ENCODE data around the gene CD37. TPM values are rescaled to one million over a fixed set of nuclear protein-coding genes. Genes with fewer than 3 reads are reported as not detected.

CD37 gene
- total and polyA plus RNA-seq, 2 of the 4 experiments (the other 2 are of a cell fraction) = not detected

GRCh38 chr19:49378512-49378911 lies 43.3 kb downstream of the CD37 start:
- Histone ChIP-seq H2AK5ac (ENCODE audit: low read depth, low read length) (no peak overlapping the region), H3K9ac (ENCODE audit: low read depth, low read length) (no peak overlapping the region), H3K4ac (ENCODE audit: low read depth, low read length) (no peak overlapping the region), H3K27ac (ENCODE audit: insufficient read depth, low read length) (no peak overlapping the region), H3K4me3 (ENCODE audit: insufficient read depth, low read depth, low read length) (no peak overlapping the region), H3K56ac (ENCODE audit: extremely low read depth, insufficient read depth, low read length) (no peak overlapping the region), H4K91ac (ENCODE audit: insufficient read depth, low read depth, low read length) (no peak overlapping the region), H4K5ac (ENCODE audit: low read depth, low read length) (no peak overlapping the region), H3K36me3 (ENCODE audit: control insufficient read depth, insufficient read depth, low read length) (no peaks in the 10 kb centered on the region), H3K18ac (ENCODE audit: low read depth, low read length) (no peak overlapping the region), H3K23ac (ENCODE audit: low read depth, low read length) (no peak overlapping the region), H2BK5ac (ENCODE audit: low read depth, low read length, poor library complexity, severe bottlenecking) (no peak overlapping the region), H3K27me3 (ENCODE audit: control insufficient read depth, insufficient read depth, low read length) (peaks cover 23% of the 10 kb centered on the region), H4K8ac (ENCODE audit: low read depth in 2 of 2, low read length in 2 of 2) (no peak overlapping the region), H3K9me1 (ENCODE audit: insufficient read depth, low read length) (no peaks in the 10 kb centered on the region), H3K14ac (replicated peaks; ENCODE audit: low read depth, low read length) (no peak overlapping the region), H2BK20ac (ENCODE audit: low read depth, low read length) (no peak overlapping the region), H3K4me1 (ENCODE audit: control insufficient read depth, insufficient read depth, low read length) (no peaks in the 10 kb centered on the region), H3K79me1 (ENCODE audit: low read depth in 1 of 2, low read length in 2 of 2) (no peaks in the 10 kb centered on the region), H2AFZ (replicated peaks; ENCODE audit: low read length, poor library complexity) (no peak overlapping the region), H3K4me2 (ENCODE audit: low read depth, low read length) (no peak overlapping the region), H2BK120ac (ENCODE audit: low read depth, low read length) (no peak overlapping the region), H4K20me1 (ENCODE audit: insufficient read depth, low read length) (no peaks in the 10 kb centered on the region), H2BK15ac (ENCODE audit: low read depth, low read length) (no peak overlapping the region), H3K9me3 (ENCODE audit: control insufficient read depth, insufficient read depth, low read length) (peaks cover 6% of the 10 kb centered on the region), H2AK9ac (replicated peaks; ENCODE audit: low read depth, low read length, poor library complexity) (no peak overlapping the region)
- in situ Hi-C loops (cut with MboI; ENCODE audit: low sequenced_read_pairs) = no loop called here
- dilution Hi-C loops (cut with HindIII; ENCODE audit: low sequenced_read_pairs, unreplicated experiment) = no loop called here
- DNase-seq (no peak), ATAC-seq (ENCODE audit: low read depth) (no peak)
- TF ChIP-seq POLR2A (IDR thresholded peaks at IDR 0.05; ENCODE audit: low read depth, low read length) (no peak), CHD1 (IDR thresholded peaks at IDR 0.05; ENCODE audit: low read depth, low read length) (no peak), FOS (IDR thresholded peaks at IDR 0.05; ENCODE audit: low read depth, low read length) (no peak), ELK1 (IDR thresholded peaks at IDR 0.05; ENCODE audit: borderline replicate concordance, low read depth, low read length) (no peak), USF2 (IDR thresholded peaks at IDR 0.05; ENCODE audit: low read depth, low read length) (no peak), SMC3 (IDR thresholded peaks at IDR 0.05; ENCODE audit: low read depth, low read length) (no peak), RFX5 (IDR thresholded peaks at IDR 0.05; ENCODE audit: low read depth, low read length) (no peak), BHLHE40 (IDR thresholded peaks at IDR 0.05; ENCODE audit: low read depth, low read length) (no peak), MAZ (IDR thresholded peaks at IDR 0.05; ENCODE audit: borderline replicate concordance, low read depth, low read length) (no peak), RCOR1 (IDR thresholded peaks at IDR 0.05; ENCODE audit: insufficient replicate concordance, low read length) (no peak), CEBPB (IDR thresholded peaks at IDR 0.05; ENCODE audit: low read depth, low read length) (no peak), MXI1 (IDR thresholded peaks at IDR 0.05; ENCODE audit: borderline replicate concordance, low read depth, low read length) (no peak), NFE2L2 (IDR thresholded peaks at IDR 0.05; ENCODE audit: low read depth, low read length) (no peak), MAFK (IDR thresholded peaks at IDR 0.05; ENCODE audit: low read depth, low read length) (no peak)
- TF ChIP-seq, protein P1, sequence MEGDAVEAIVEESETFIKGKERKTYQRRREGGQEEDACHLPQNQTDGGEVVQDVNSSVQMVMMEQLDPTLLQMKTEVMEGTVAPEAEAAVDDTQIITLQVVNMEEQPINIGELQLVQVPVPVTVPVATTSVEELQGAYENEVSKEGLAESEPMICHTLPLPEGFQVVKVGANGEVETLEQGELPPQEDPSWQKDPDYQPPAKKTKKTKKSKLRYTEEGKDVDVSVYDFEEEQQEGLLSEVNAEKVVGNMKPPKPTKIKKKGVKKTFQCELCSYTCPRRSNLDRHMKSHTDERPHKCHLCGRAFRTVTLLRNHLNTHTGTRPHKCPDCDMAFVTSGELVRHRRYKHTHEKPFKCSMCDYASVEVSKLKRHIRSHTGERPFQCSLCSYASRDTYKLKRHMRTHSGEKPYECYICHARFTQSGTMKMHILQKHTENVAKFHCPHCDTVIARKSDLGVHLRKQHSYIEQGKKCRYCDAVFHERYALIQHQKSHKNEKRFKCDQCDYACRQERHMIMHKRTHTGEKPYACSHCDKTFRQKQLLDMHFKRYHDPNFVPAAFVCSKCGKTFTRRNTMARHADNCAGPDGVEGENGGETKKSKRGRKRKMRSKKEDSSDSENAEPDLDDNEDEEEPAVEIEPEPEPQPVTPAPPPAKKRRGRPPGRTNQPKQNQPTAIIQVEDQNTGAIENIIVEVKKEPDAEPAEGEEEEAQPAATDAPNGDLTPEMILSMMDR (conservative IDR thresholded peaks at IDR 0.05; ENCODE audit: low read depth, low read length) = no peak
- POLR2A ChIA-PET (ENCODE audit: unreplicated experiment) = no interaction called here
- CTCF ChIA-PET = no interaction called here
- no CpG with 5 or more reads among the region's 3 CpGs for WGBS, 2 experiments (ENCODE audit: extremely low coverage in 2 of 2, insufficient read length in 1 of 2)
- intact Hi-C loops (cut with micrococcal nuclease) = no loop called here
- no TSS peak for BruUV-seq (replicated peaks)
